ENCODE measurements around the gene S100A1.

GRCh38 chr1:153630384-153630783 is 2.1 kb downstream of the S100A1 start:
- no peak for TF ChIP-seq POLR2A (IDR thresholded peaks at IDR 0.05)
- TF ChIP-seq, protein P1, sequence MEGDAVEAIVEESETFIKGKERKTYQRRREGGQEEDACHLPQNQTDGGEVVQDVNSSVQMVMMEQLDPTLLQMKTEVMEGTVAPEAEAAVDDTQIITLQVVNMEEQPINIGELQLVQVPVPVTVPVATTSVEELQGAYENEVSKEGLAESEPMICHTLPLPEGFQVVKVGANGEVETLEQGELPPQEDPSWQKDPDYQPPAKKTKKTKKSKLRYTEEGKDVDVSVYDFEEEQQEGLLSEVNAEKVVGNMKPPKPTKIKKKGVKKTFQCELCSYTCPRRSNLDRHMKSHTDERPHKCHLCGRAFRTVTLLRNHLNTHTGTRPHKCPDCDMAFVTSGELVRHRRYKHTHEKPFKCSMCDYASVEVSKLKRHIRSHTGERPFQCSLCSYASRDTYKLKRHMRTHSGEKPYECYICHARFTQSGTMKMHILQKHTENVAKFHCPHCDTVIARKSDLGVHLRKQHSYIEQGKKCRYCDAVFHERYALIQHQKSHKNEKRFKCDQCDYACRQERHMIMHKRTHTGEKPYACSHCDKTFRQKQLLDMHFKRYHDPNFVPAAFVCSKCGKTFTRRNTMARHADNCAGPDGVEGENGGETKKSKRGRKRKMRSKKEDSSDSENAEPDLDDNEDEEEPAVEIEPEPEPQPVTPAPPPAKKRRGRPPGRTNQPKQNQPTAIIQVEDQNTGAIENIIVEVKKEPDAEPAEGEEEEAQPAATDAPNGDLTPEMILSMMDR (IDR thresholded peaks at IDR 0.05), result no peak

Data from thyroid gland (tissue), 4 donors.